DND-41 (cell line): ENCODE measurements around the gene GRAMD2A.

Experiments
- ATAC-seq: fragments of 200-7000 bp; cut with Tn5 transposase; 3 replicates; pipeline ENCODE4 v1.9.1; 2021; ENCODE audit warnings: low read depth; ENCODE audit not compliant: insufficient read depth
- DNase-seq: peaks from one replicate; pipeline ENCODE4 v3.0.0-alpha.2; 2020
- H2AFZ ChIP-seq: 2 replicates; pipeline ENCODE4 v1.6.0; 2012; ENCODE audit warnings: low read depth, low read length
- H3K27ac ChIP-seq: 2 replicates; pipeline ENCODE4 v1.5.1; 2012; ENCODE audit warnings: low read length, inconsistent platforms
- H3K27me3 ChIP-seq: fragments of 200-600 bp; sonication (generic); 2 replicates; pipeline ENCODE4 v1.6.0; 2012; ENCODE audit warnings: low read length, mild to moderate bottlenecking, inconsistent platforms; ENCODE audit not compliant: insufficient read depth, poor library complexity
- H3K36me3 ChIP-seq: 2 replicates; pipeline ENCODE4 v1.5.1; 2012; ENCODE audit warnings: low read length, inconsistent platforms; ENCODE audit not compliant: insufficient read depth
- H3K4me1 ChIP-seq: 2 replicates; pipeline ENCODE4 v1.5.1; 2012; ENCODE audit warnings: mild to moderate bottlenecking, low read length; ENCODE audit not compliant: insufficient read depth
- H3K4me2 ChIP-seq: 2 replicates; pipeline ENCODE4 v1.6.0; 2012; ENCODE audit warnings: mild to moderate bottlenecking, moderate library complexity, low read length, inconsistent platforms; ENCODE audit not compliant: insufficient read depth
- H3K4me3 ChIP-seq, 2 experiments: fragments of 200-600 bp in 1 of 2; shearing (Covaris generic) in 1 of 2; 2 replicates each; pipeline ENCODE4 v1.5.1; 2012 to 2016; ENCODE audit warnings: inconsistent platforms in 2 of 2, low read length in 2 of 2, mild to moderate bottlenecking in 2 of 2, low read depth in 1 of 2, moderate library complexity in 1 of 2
- H3K79me2 ChIP-seq: 2 replicates; pipeline ENCODE4 v1.6.0; 2012; ENCODE audit warnings: low read length, inconsistent platforms; ENCODE audit not compliant: insufficient read depth
- H3K9ac ChIP-seq: 2 replicates; pipeline ENCODE4 v1.6.0; 2012; ENCODE audit warnings: low read depth, mild to moderate bottlenecking, inconsistent platforms, low read length, moderate library complexity
- H3K9me3 ChIP-seq: 2 replicates; pipeline ENCODE4 v1.5.1; 2012; ENCODE audit warnings: low read length, moderate library complexity, mild to moderate bottlenecking, inconsistent platforms; ENCODE audit not compliant: insufficient read depth, severe bottlenecking
- H4K20me1 ChIP-seq: 2 replicates; pipeline ENCODE4 v1.6.0; 2012; ENCODE audit warnings: low read length; ENCODE audit not compliant: insufficient read depth
- CTCF ChIP-seq: IDR thresholded peaks from 2 replicates; pipeline ENCODE4 v1.5.1; 2012; ENCODE audit warnings: borderline replicate concordance, low read length, moderate library complexity, mild to moderate bottlenecking; ENCODE audit not compliant: poor library complexity, severe bottlenecking; ENCODE audit errors: extremely low read depth
- EZH2 ChIP-seq: IDR thresholded peaks from 3 replicates; pipeline ENCODE4 v1.6.1; 2012; ENCODE audit warnings: borderline replicate concordance, low read depth, mild to moderate bottlenecking, moderate library complexity, low read length, inconsistent platforms; ENCODE audit not compliant: severe bottlenecking

Gene GRAMD2A

GRCh38 chr15:72169236-72169920 lies 28.2 kb downstream of the GRAMD2A start:
- H3K4me2 ChIP-seq = no peak overlapping the region
- H3K4me1 ChIP-seq = peaks cover 18% of the 10 kb centered on the region
- H3K4me3 ChIP-seq = no peak overlapping the region
- H3K9me3 ChIP-seq = no peaks in the 10 kb centered on the region
- H3K27ac ChIP-seq = no peak overlapping the region
- H4K20me1 ChIP-seq = no peaks in the 10 kb centered on the region
- no peak for DNase-seq
- no peak overlapping the region for H3K9ac ChIP-seq
- H3K79me2 ChIP-seq = no peaks in the 10 kb centered on the region
- TF ChIP-seq CTCF = no peak
- TF ChIP-seq EZH2 = no peak
- H2AFZ ChIP-seq = no peak overlapping the region
- ATAC-seq = no peak
- no peaks in the 10 kb centered on the region for H3K27me3 ChIP-seq
- no peaks in the 10 kb centered on the region for H3K36me3 ChIP-seq

- H2AFZ ChIP-seq = no peak overlapping the region
- TF ChIP-seq CTCF (no peak), EZH2 (no peak)
- H3K9ac ChIP-seq = no peak overlapping the region
- H3K27me3 ChIP-seq = no peaks in the 10 kb centered on the region
- ATAC-seq (no peak), DNase-seq (no peak)
- peak overlapping the region; percentile 18 for H3K4me2 ChIP-seq
- H4K20me1 ChIP-seq = no peaks in the 10 kb centered on the region
- no peaks in the 10 kb centered on the region for H3K36me3 ChIP-seq
- H3K4me3 ChIP-seq = no peak overlapping the region
- H3K27ac ChIP-seq = no peak overlapping the region
- no peaks in the 10 kb centered on the region for H3K9me3 ChIP-seq
- peaks cover 18% of the 10 kb centered on the region for H3K4me1 ChIP-seq
- no peaks in the 10 kb centered on the region for H3K79me2 ChIP-seq
Observed at GRCh38 chr15:72168808-72169190, 28.8 kb downstream of the GRAMD2A start.

GRCh38 chr15:72168131-72168807 lies 29.3 kb downstream of the GRAMD2A start:
- H3K9ac ChIP-seq = no peak overlapping the region
- TF ChIP-seq EZH2 = no peak
- TF ChIP-seq CTCF = no peak
- no peak overlapping the region for H3K27ac ChIP-seq
- no peaks in the 10 kb centered on the region for H3K27me3 ChIP-seq
- peak; percentile 77 for DNase-seq
- H2AFZ ChIP-seq = no peak overlapping the region; the same call in 1 of the 2 replicates
- no peak overlapping the region for H3K4me3 ChIP-seq
- H3K9me3 ChIP-seq = no peaks in the 10 kb centered on the region
- peaks cover 18% of the 10 kb centered on the region for H3K4me1 ChIP-seq
- peak; percentile 95 for ATAC-seq
- no peaks in the 10 kb centered on the region for H4K20me1 ChIP-seq
- no peaks in the 10 kb centered on the region for H3K79me2 ChIP-seq
- H3K36me3 ChIP-seq = no peaks in the 10 kb centered on the region
- H3K4me2 ChIP-seq = peak overlapping the region; percentile 18

- Histone ChIP-seq H3K9ac (no peak overlapping the region), H3K4me1 (peaks cover 18% of the 10 kb centered on the region), H3K79me2 (no peaks in the 10 kb centered on the region), H3K36me3 (no peaks in the 10 kb centered on the region), H4K20me1 (no peaks in the 10 kb centered on the region), H2AFZ (no peak overlapping the region), H3K27ac (no peak overlapping the region), H3K9me3 (no peaks in the 10 kb centered on the region), H3K4me3 (no peak overlapping the region), H3K4me2 (no peak overlapping the region), H3K27me3 (no peaks in the 10 kb centered on the region)
- no peak for TF ChIP-seq EZH2
- TF ChIP-seq CTCF = no peak
- ATAC-seq (no peak), DNase-seq (no peak)
Observed at GRCh38 chr15:72167445-72167844, 30.1 kb downstream of the GRAMD2A start.
